GM18511 (cell line): Measurements from ENCODE around the gene MRPS27.

Source experiments
- ATAC-seq: cut with Tn5 transposase; IDR thresholded peaks from one replicate; pipeline ENCODE4 v1.9.1; 2021; ENCODE audit warnings: mild to moderate bottlenecking, moderate library complexity; ENCODE audit not compliant: unreplicated experiment

The MRPS27 gene

GRCh38 chr5:72266862-72267261 is 53.2 kb downstream of the MRPS27 start:
- ATAC-seq: no peak

- ATAC-seq: no peak
Observed at GRCh38 chr5:72265032-72265877, 54.8 kb downstream of the MRPS27 start.

- ATAC-seq: no peak
Observed at GRCh38 chr5:72256536-72256935, 63.5 kb downstream of the MRPS27 start.

GRCh38 chr5:72255670-72256069 is 64.4 kb downstream of the MRPS27 start:
- no peak for ATAC-seq

- ATAC-seq: no peak
Observed at GRCh38 chr5:72255237-72255636, 64.8 kb downstream of the MRPS27 start.

GRCh38 chr5:72252574-72253155 is 67.4 kb downstream of the MRPS27 start:
- ATAC-seq: no peak

GRCh38 chr5:72252008-72252407 is 68.0 kb downstream of the MRPS27 start:
- ATAC-seq: no peak

GRCh38 chr5:72251386-72251785 is 68.7 kb downstream of the MRPS27 start:
- ATAC-seq: no peak

- ATAC-seq: no peak
Observed at GRCh38 chr5:72248410-72248981, 71.5 kb downstream of the MRPS27 start.

GRCh38 chr5:72246954-72247442 is 73.0 kb downstream of the MRPS27 start:
- ATAC-seq: no peak

GRCh38 chr5:72245951-72246532 is 74.0 kb downstream of the MRPS27 start:
- ATAC-seq: no peak

- ATAC-seq: no peak
Observed at GRCh38 chr5:72245546-72245945, 74.5 kb downstream of the MRPS27 start.

- ATAC-seq: peak; percentile 97
Observed at GRCh38 chr5:72244862-72245371, 75.1 kb downstream of the MRPS27 start.

- ATAC-seq: no peak
Observed at GRCh38 chr5:72243706-72244105, 76.3 kb downstream of the MRPS27 start.

GRCh38 chr5:72242796-72243475 is 77.1 kb downstream of the MRPS27 start:
- ATAC-seq: no peak

- ATAC-seq: no peak
Observed at GRCh38 chr5:72241346-72242003, 78.6 kb downstream of the MRPS27 start.

GRCh38 chr5:72238712-72239445 is 81.2 kb downstream of the MRPS27 start:
- ATAC-seq: no peak

GRCh38 chr5:72237879-72238278 is 82.2 kb downstream of the MRPS27 start:
- no peak for ATAC-seq

- ATAC-seq: no peak
Observed at GRCh38 chr5:72237415-72237814, 82.6 kb downstream of the MRPS27 start.

- no peak for ATAC-seq
Observed at GRCh38 chr5:72235725-72236124, 84.3 kb downstream of the MRPS27 start.
